Measurements from ENCODE around the gene STT3A. TPM values are rescaled to one million over a fixed set of nuclear protein-coding genes. Genes with fewer than 3 reads are reported as not detected.

The STT3A gene
- total RNA-seq, 4 donors from 2014 or later: 36.3 to 73.1 (median 50.1) TPM

GRCh38 chr11:125624756-125625213, 32.1 kb downstream of the STT3A start, which contains the start of gene CHEK1:
CHEK1 (plus strand) TSS chr11:125625163; CDS start chr11:125626769, 1,606 bp downstream.
- H3K4me3 ChIP-seq: peak within 1 kb of the TSS; percentile 58 to 86 (median 72)
- H3K27ac ChIP-seq: peak within 1 kb of the TSS; percentile 88 to 98 (median 92)
- peaks cover 0 to 9% (median 1%) of the 10 kb centered on the region in 4 donors for H3K4me1 ChIP-seq
- TF ChIP-seq CTCF (IDR thresholded peaks at IDR 0.05) (no peak), POLR2A (IDR thresholded peaks at IDR 0.05) (no peak)
- H3K27me3 ChIP-seq: no peaks in the 10 kb centered on the region
- H3K9me3 ChIP-seq: no peaks in the 10 kb centered on the region
- peaks cover 0 to 20% (median 0%) of the 10 kb centered on the region in 3 donors for H3K36me3 ChIP-seq
- no peak for DNase-seq

- no peak for DNase-seq
- TF ChIP-seq POLR2A (IDR thresholded peaks at IDR 0.05): no peak
- TF ChIP-seq CTCF (IDR thresholded peaks at IDR 0.05): peak in 1 of 6 experiments; percentile 31
Measured at GRCh38 chr11:125625225-125625629, 32.6 kb downstream of the STT3A start.

GRCh38 chr11:125625630-125626287, 33.1 kb downstream of the STT3A start:
- peak overlapping the region; percentile 58 to 86 (median 72) for H3K4me3 ChIP-seq
- peak overlapping the region; percentile 88 to 98 (median 92) for H3K27ac ChIP-seq
- peaks cover 0 to 10% (median 0%) of the 10 kb centered on the region in 3 donors for H3K36me3 ChIP-seq
- peaks cover 0 to 9% (median 1%) of the 10 kb centered on the region in 4 donors for H3K4me1 ChIP-seq
- H3K27me3 ChIP-seq: no peaks in the 10 kb centered on the region
- H3K9me3 ChIP-seq: no peaks in the 10 kb centered on the region
- DNase-seq: peak; percentile 76 to 94 (median 94)
- TF ChIP-seq CTCF (IDR thresholded peaks at IDR 0.05) (no peak), POLR2A (IDR thresholded peaks at IDR 0.05) (peak; percentile 63 to 78)

More at GRCh38 chr11:125625225-125625629, 32.6 kb downstream of the STT3A start:
- no peaks in the 10 kb centered on the region for H3K9me3 ChIP-seq
- H3K27ac ChIP-seq: peak overlapping the region; percentile 88 to 98 (median 92)
- peak overlapping the region; percentile 58 to 86 (median 72) for H3K4me3 ChIP-seq
- H3K27me3 ChIP-seq: no peaks in the 10 kb centered on the region
- H3K4me1 ChIP-seq: peaks cover 0 to 9% (median 1%) of the 10 kb centered on the region in 4 donors
- peaks cover 0 to 16% (median 0%) of the 10 kb centered on the region in 3 donors for H3K36me3 ChIP-seq

DNA sequence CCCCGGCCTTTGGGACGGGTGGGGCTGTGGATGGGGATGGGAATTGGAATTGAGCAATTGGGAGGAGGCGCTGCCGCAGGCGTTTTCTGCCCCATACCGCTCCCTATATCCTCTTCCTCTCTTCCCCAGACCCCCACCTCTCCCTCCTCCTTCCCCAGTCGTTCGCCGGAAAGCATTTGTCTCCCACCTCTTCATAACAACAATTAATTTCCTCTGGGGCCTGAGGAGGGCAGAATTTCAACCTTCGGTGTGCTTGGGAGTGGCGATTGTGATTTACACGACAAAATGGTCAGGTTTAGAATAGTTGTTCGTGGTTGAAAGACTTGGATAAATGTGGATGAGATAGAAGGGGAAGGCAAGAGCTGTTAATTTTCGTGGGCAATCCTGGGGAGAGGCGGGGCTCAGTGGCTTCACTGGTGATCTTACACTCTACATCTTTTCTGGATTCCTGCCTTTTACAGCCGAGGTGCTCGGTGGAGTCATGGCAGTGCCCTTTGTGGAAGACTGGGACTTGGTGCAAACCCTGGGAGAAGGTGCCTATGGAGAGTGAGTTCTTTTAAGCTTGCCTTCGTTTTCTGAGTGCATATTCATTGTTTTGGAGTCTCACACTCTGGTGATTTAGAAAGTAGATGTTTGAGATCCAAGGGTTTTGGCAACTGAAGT, 33.8 kb downstream of the STT3A start:
- TF ChIP-seq CTCF (IDR thresholded peaks at IDR 0.05) (peak in 4 of 6 experiments; percentile 16 to 34 (median 30)), POLR2A (IDR thresholded peaks at IDR 0.05) (no peak)
- Histone ChIP-seq H3K4me3 (peak overlapping the region; percentile 58 to 86 (median 72)), H3K9me3 (no peaks in the 10 kb centered on the region), H3K4me1 (peaks cover 0 to 9% (median 1%) of the 10 kb centered on the region in 4 donors), H3K27ac (peak overlapping the region; percentile 88 to 98 (median 92)), H3K36me3 (peaks cover 0 to 4% (median 0%) of the 10 kb centered on the region in 3 donors), H3K27me3 (no peaks in the 10 kb centered on the region)
- DNase-seq: peak in 2 of 3 donors; percentile 47 to 50

DNA sequence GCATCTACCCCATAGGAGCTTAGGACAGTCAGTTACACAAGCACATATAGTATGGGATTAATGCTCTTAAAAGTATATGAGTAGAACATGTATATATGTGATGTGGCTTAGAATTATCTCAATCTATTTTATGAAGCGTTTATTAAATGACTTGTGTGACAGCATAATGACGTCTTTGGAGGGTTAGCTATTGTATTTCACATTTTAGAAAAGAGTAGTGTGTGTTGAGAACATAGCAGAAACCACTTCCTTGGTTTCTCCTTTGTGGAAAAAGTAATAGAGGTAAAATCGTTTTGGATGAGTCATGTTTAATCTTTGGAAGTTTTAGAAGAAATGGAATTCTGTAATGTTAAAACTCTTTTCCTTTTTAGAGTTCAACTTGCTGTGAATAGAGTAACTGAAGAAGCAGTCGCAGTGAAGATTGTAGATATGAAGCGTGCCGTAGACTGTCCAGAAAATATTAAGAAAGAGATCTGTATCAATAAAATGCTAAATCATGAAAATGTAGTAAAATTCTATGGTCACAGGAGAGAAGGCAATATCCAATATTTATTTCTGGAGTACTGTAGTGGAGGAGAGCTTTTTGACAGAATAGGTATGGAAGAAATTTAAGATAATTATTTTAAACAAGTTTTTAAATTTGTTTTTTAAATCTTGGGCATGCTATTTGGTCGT, 34.7 kb downstream of the STT3A start:
- H3K4me3 ChIP-seq: no peak overlapping the region
- TF ChIP-seq CTCF (IDR thresholded peaks at IDR 0.05) (no peak), POLR2A (IDR thresholded peaks at IDR 0.05) (no peak)
- no peak overlapping the region for H3K27ac ChIP-seq
- H3K4me1 ChIP-seq: peaks cover 0 to 9% (median 1%) of the 10 kb centered on the region in 4 donors
- H3K27me3 ChIP-seq: no peaks in the 10 kb centered on the region
- no peak for DNase-seq
- no peaks in the 10 kb centered on the region for H3K36me3 ChIP-seq
- H3K9me3 ChIP-seq: no peaks in the 10 kb centered on the region

All from Peyer's patch (tissue), 4 donors.